Pons (tissue), 1 donor: Measurements from ENCODE around the gene QSOX2.
A peak's percentile ranks its signal among the peaks of the same experiment; 100 is the strongest.

Experiments used
- DNase-seq: peaks from one replicate; pipeline ENCODE4 v3.0.0-alpha.2; 2016; ENCODE audit warnings: low spot score

The QSOX2 gene

GRCh38 chr9:136190237-136190601 lies 55.4 kb downstream of the QSOX2 start:
- no peak for DNase-seq

DNA sequence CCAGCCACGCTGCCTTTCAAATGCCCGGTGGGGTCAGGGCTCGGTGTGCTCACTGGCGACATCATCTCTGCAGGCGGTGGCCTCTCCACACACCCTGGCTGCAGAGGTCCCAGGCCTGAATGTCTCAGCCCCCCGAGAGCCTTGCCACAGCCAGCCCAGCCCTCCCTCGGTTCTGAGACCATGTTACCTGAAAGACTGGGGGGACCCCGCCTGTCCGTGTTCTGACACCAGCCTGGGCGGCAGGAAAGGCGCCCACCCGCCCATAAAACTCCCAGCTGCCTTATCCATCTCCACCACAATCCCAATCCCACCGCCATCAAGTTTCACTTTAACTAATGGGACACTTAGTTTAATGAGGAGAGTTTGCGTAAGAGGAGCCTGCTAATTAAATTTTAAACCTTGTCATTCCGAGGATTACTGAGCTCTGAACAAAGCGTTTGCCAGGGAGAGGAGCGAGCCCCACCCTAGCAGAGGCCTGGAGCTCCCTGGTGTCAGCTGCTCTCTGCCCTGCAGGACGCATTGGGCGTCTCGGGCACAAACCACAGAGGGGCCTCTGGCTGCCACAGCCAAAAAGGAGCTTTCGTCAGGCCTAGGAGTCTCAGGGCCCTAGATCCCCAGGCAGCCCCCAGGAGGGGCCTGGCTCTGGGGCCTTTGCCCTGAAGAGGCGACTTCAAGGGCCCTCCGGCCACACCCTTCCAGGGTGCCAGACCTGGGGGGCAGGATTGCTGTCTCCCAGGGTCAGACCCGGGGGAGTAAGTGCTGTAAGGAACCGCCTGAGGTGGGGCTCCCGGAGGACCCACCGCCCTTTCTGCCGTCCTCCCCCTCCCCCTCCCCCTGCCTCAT lies 56.0 kb downstream of the QSOX2 start:
- DNase-seq, result no peak

DNA sequence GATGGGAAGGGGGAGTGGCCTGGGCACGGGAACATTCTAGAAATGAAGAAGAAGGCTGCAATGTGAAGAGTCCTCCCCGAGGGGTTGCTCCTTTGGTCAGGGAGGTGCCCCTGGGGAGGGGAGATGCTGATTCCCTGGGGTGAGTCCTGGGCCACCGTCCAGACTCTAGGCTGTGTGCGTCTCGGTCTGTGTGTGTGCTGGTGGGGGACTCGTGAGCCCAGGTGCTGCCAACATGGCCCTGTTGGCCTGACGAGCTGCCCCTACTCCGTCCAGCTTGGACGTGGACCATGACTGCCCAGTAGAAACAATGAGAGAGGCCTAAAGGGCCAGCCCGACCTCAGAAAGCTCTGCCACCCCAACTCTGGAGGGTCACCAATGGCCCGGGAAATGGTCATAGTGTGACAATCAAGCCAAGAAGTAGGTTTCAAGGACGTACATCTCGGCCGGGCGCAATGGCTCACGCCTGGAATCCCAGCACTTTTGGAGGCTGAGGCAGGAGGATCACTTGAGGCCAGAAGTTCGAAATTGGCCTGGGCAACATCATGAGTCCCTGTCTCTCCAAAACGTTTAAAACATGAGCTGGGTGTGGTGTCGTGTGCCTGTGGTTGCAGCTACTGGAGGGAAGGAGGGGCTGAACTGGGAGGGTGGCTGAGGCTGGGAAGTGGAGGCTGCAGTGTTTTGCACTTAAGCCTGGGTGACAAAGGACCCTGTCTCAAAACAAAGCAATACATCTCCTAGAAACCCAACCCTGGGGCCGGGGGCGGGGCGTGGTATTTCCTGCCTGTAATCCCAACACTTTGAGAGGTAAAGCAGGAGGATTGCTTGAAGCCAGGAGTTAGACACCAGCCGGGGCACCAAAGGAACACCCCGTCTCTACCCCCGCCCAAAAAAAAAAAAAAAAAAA lies 57.7 kb downstream of the QSOX2 start:
- no peak for DNase-seq

DNA sequence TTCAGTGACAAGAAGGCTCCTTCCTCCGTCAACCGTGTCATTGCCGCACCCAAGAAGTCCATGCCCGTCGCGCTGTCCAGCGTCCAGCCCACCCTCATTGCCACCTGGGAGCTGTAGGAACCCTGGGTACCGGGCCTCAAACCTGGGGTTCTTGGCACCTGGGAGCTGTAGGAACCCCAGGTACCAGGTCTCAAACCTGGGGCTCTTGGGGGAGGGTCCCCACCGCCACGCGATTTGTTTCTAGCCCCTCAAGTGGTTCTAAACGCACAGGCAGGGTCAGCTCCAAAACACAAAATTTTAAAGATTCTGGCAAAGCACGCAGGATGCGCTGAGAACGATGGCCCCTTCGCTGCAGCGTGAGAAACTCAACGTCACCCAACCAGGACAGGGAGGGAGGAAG lies 58.4 kb downstream of the QSOX2 start:
- no peak for DNase-seq

GRCh38 chr9:136186386-136186785 lies 59.2 kb downstream of the QSOX2 start:
- no peak for DNase-seq

GRCh38 chr9:136185596-136186366 lies 59.8 kb downstream of the QSOX2 start:
- no peak for DNase-seq

DNA sequence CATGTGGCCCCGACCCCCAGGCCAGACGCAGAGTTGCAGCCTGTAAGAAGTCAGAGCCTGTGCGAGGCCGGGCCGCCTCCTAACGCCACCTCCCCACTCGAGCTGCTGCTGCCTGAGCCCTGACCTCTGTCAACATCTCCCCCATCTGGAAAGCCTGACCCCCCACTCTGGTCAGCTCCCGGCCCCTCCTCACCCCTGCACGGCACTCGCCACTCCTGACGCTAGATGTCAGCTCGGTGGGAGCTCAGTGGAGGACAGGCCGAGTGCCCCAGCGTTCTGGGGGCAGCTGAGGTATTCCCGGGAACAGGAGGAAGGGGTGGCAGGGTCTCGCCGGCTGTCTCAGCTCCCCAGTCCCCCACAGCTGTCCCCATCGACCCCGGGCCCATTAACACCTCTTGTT lies 60.5 kb downstream of the QSOX2 start:
- DNase-seq, result no peak

GRCh38 chr9:136182850-136183422 lies 62.7 kb downstream of the QSOX2 start:
- no peak for DNase-seq

- no peak for DNase-seq
Measured at GRCh38 chr9:136182420-136182787, 63.2 kb downstream of the QSOX2 start.

DNA sequence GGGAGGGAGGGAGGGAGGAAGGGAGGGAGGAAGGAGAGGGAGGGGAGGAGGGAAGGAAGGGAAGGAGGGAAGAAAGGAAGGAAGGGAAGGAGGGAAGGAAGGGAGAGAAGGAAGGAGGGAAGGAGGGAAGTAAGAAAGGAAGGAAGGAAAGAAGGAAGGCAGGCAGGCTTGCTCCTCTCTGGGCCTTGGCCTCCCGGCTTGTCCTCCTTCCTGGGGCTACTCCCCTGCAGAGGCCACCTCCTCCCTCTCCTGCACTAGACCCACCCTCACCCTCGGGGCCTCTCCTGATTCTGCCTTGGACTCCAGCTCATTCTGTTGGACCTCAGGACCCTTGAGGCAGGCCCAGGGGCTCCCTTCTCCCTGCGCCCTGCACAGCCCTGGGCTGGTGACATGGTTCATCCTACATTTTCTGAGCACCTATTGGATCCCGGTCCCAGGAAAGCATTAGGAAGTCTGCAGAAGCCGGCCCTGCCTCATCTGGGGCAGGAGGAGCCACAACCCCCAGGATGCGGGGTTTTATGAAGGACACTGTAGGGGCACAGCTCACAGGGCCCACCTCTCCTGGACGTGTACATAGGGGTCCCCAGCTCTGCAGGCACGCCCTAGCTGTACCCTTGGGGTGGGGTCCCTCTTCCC lies 63.7 kb downstream of the QSOX2 start:
- DNase-seq, result no peak

DNA sequence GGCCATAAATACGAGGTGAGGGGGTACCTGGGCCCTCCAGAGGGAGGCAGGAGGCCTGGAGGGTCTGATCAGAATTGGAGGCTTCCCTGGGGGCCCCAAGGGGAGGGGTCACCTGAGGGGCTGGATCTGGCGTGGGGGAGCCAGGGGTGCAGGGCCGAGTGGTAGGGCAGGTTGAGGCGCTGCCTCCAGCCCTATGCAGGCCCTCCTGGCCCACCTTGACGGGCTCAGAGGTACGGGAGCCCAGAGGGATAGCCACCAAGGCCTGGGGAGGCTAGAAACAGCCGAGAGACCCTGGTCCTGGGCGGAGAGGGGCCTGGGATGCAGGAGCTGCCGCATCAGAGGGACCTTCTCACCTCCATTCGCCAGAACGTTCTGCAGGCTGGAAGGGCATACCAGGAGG lies 65.0 kb downstream of the QSOX2 start:
- no peak for DNase-seq

DNA sequence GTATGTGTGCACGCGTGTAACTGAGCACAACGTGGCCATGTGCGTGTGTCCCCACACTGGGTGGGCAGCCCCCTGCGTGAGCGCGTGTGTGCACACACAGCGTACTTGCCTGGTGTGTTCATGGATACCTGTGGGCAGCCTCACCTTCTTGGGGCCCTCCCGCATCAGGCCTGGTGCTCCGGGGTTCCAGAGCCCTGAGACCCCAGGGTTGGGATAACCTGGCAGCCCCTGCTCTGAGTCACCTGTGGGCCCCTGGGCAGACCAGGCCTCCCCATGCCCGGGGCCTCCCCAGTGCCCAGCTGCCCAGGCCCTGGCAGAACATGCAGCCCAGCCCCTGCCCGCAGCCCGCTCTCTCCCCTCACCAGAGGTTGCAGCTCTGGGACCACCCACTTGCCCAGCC lies 65.9 kb downstream of the QSOX2 start:
- no peak for DNase-seq

DNA sequence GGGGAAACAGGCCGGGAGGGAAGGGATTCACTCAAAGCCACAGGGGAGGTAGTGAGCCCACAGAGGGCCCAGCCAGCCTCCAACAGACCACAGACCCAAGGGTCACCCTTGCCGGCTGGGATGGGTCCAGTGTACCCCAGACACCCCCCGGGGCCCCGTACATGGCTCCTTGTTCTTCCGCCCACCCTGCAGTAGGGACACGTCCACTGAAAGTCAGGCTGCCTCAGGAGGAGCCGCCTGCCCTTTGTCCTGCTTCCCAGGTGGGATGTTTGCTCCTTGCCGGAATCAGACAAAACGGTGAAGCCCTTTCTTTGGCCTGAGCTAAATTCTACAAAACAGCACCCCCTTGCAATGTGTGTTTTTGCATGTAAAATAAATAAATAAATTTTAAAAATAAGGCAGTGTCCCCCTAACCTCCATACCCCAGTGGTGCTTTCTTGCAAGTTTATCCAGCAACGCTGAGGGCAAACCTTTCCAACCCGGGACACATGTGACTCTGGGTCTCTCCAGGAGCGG lies 66.5 kb downstream of the QSOX2 start:
- no peak for DNase-seq

GRCh38 chr9:136178773-136179075 lies 66.9 kb downstream of the QSOX2 start:
- no peak for DNase-seq

DNA sequence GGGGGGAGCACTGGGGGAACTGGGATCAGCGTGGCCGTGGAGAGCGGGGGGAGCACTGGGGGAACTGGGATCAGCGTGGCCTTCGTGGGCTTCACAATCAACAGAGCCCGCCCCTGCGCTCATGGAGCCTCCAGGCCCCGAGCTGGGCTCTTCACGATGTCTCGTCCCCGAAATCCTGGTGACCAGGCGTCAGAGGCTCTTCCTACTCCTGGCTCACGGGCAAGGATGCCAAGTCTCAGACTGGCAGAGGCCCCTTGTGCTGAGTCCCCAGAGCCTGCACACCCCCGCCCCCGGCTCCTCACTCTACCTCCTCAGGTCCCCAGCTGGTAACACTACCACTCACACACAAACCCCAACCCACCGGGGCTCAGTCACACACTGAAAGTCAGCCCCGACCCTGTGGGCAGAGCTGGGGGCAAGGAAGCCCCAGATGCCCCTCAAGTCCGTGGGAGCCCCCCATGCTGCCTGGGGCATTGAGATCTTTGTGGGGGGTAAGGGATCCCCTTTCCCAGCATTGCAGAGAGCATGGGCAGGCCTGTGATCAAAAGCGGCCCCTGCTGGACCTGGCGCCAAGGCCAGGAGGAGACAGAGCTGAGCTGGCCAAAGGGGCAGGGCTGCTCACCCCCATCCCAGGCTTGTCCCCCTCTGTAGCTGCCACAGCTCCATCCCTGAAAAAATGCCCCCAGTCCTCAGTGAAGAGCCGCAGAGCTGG lies 67.4 kb downstream of the QSOX2 start:
- DNase-seq, result no peak

DNA sequence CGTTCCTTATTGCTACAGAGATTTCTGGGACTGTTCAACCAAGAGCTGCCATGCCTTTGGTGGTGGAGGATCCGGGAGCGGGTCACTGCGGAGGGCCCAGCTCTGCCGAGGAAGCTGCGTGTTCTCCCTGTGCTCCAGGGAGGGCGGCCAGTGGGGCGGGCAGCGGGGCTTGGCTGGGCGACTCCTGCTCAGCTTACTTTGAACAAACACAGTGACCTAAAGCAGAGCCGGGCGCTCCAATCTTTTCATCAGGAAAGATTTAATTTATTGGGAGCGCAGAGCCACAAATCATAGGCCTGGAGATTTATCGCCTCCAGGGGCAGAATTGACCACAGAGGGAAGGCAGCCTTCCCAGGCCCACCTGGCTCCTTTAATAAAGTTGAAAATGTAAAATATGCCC lies 68.4 kb downstream of the QSOX2 start:
- no peak for DNase-seq

GRCh38 chr9:136175616-136176197 lies 69.9 kb downstream of the QSOX2 start:
- DNase-seq, result peak; percentile 1

- DNase-seq, result no peak
Measured at GRCh38 chr9:136174779-136175615, 70.6 kb downstream of the QSOX2 start.

DNA sequence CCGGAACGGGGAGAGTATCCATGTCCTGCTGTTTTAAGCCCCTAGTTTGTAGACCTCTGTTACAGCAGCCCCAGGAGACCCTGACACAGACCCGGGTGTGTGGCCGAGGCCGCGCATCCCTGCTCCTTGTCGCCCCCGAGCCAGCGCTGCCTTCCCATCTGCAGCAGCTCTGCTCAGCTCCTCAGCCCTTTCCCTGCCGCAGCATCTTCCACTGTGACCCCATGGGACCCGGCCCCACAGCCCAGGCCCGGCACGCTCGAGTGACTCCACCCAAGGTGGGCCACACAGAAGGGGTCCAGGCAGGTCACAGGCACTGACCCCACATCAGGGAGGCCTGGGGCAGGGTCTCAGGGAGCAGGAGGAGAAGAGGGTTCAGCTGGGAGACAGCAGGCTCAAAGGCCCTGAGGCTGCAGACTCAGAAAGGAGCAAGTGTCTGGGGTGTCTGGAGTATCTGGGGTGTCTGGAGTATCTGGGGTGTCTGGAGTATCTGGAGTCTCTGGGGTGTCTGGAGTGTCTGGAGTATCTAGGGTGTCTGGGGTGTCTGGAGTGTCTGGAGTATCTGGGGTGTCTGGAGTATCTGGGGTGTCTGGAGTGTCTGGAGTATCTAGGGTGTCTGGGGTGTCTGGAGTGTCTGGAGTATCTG lies 71.8 kb downstream of the QSOX2 start:
- no peak for DNase-seq
